H9 (cell line): ENCODE results near the gene LGALS12. TPM values are rescaled to one million over a fixed set of nuclear protein-coding genes. Genes with fewer than 3 reads are reported as not detected.

ENCODE experiments used
- DNase-seq: peaks from one replicate; pipeline ENCODE4 v3.0.0-alpha.2; 2017
- H2AFZ ChIP-seq: one replicate; pipeline ENCODE4 v1.6.1; 2013; ENCODE audit warnings: mild to moderate bottlenecking, low read length, control low read depth, moderate library complexity
- H2AK5ac ChIP-seq: 2 replicates; pipeline ENCODE4 v1.6.1; 2013; ENCODE audit warnings: low read length, control low read depth, mixed read lengths; ENCODE audit not compliant: insufficient read length
- H2BK120ac ChIP-seq: one replicate; pipeline ENCODE4 v1.6.1; 2013; ENCODE audit warnings: low read depth, mild to moderate bottlenecking, low read length, control low read depth, inconsistent platforms; ENCODE audit not compliant: poor library complexity, severe bottlenecking
- H2BK12ac ChIP-seq: 2 replicates; pipeline ENCODE4 v1.6.1; 2013; ENCODE audit warnings: low read length, control low read depth, mixed read lengths, low read depth; ENCODE audit not compliant: insufficient read length
- H2BK15ac ChIP-seq: 2 replicates; pipeline ENCODE4 v1.6.1; 2013; ENCODE audit warnings: low read depth, low read length, control low read depth
- H2BK20ac ChIP-seq: one replicate; pipeline ENCODE4 v1.6.1; 2013; ENCODE audit warnings: low read depth, mild to moderate bottlenecking, low read length, control low read depth, inconsistent platforms; ENCODE audit not compliant: poor library complexity, severe bottlenecking
- H2BK5ac ChIP-seq: 2 replicates; pipeline ENCODE4 v1.6.1; 2013; ENCODE audit warnings: low read length, control low read depth, mixed read lengths; ENCODE audit not compliant: insufficient read length
- H3K14ac ChIP-seq: 2 replicates; pipeline ENCODE4 v1.6.1; 2013; ENCODE audit warnings: low read length, control low read depth; ENCODE audit not compliant: insufficient read depth
- H3K18ac ChIP-seq: 2 replicates; pipeline ENCODE4 v1.6.1; 2013; ENCODE audit warnings: low read depth, mild to moderate bottlenecking, mixed read lengths, low read length, control low read depth; ENCODE audit not compliant: insufficient read length
- H3K23ac ChIP-seq: 2 replicates; pipeline ENCODE4 v1.6.1; 2013; ENCODE audit warnings: low read length, control low read depth, mixed read lengths, low read depth; ENCODE audit not compliant: insufficient read length
- H3K23me2 ChIP-seq: 2 replicates; pipeline ENCODE4 v1.6.1; 2013; ENCODE audit warnings: low read depth, mild to moderate bottlenecking, mixed read lengths, low read length, control low read depth; ENCODE audit not compliant: insufficient read length, poor library complexity, severe bottlenecking
- H3K27ac ChIP-seq: 2 replicates; pipeline ENCODE4 v1.5.1; 2013; ENCODE audit warnings: low read length, control low read depth, mixed read lengths, low read depth; ENCODE audit not compliant: insufficient read length
- H3K27me3 ChIP-seq: 2 replicates; pipeline ENCODE4 v1.6.1; 2013; ENCODE audit warnings: low read length, control low read depth, inconsistent platforms; ENCODE audit not compliant: insufficient read depth
- H3K4ac ChIP-seq: 2 replicates; pipeline ENCODE4 v1.6.1; 2013; ENCODE audit warnings: low read depth, mild to moderate bottlenecking, control low read depth, inconsistent platforms, low read length, moderate library complexity
- H3K4me1 ChIP-seq: 2 replicates; pipeline ENCODE4 v1.6.1; 2013; ENCODE audit warnings: low read length, control low read depth, inconsistent platforms; ENCODE audit not compliant: insufficient read depth
- H3K4me2 ChIP-seq: 2 replicates; pipeline ENCODE4 v1.6.1; 2013; ENCODE audit warnings: low read length, control low read depth, mixed read lengths; ENCODE audit not compliant: insufficient read length, insufficient read depth
- H3K56ac ChIP-seq: 2 replicates; pipeline ENCODE4 v1.6.1; 2013; ENCODE audit warnings: low read depth, mild to moderate bottlenecking, mixed read lengths, low read length, control low read depth; ENCODE audit not compliant: insufficient read length
- H3K79me1 ChIP-seq: 2 replicates; pipeline ENCODE4 v1.6.1; 2013; ENCODE audit warnings: low read depth, mild to moderate bottlenecking, moderate library complexity, low read length, control low read depth, inconsistent platforms; ENCODE audit not compliant: insufficient read depth, poor library complexity, severe bottlenecking
- H3K79me2 ChIP-seq: 2 replicates; pipeline ENCODE4 v1.6.1; 2013; ENCODE audit warnings: low read length, control low read depth, inconsistent platforms; ENCODE audit not compliant: insufficient read depth
- H3K9ac ChIP-seq: 2 replicates; pipeline ENCODE4 v1.6.1; 2013; ENCODE audit warnings: low read length, control low read depth, mixed read lengths; ENCODE audit not compliant: insufficient read length; ENCODE audit errors: extremely low read depth
- H3K9me3 ChIP-seq: one replicate; pipeline ENCODE4 v1.6.1; 2013; ENCODE audit warnings: low read depth, low read length, inconsistent platforms; ENCODE audit not compliant: control insufficient read depth
- H3T11ph ChIP-seq: one replicate; pipeline ENCODE4 v1.6.1; 2013; ENCODE audit warnings: mild to moderate bottlenecking, low read length, control low read depth, inconsistent platforms
- H4K20me1 ChIP-seq: one replicate; pipeline ENCODE4 v1.6.1; 2013; ENCODE audit not compliant: control insufficient read depth, insufficient read length, insufficient read depth
- H4K5ac ChIP-seq: 2 replicates; pipeline ENCODE4 v1.6.1; 2013; ENCODE audit warnings: low read depth, mild to moderate bottlenecking, mixed read lengths, low read length, control low read depth; ENCODE audit not compliant: insufficient read length
- H4K8ac ChIP-seq: replicated peaks from 2 replicates; pipeline ENCODE4 v1.6.1; 2013; ENCODE audit warnings: low read length, control low read depth, mixed read lengths, low read depth; ENCODE audit not compliant: insufficient read length
- H4K91ac ChIP-seq: 2 replicates; pipeline ENCODE4 v1.6.1; 2013; ENCODE audit warnings: low read depth, mild to moderate bottlenecking, moderate library complexity, mixed read lengths, low read length, control low read depth; ENCODE audit not compliant: insufficient read length
- H3K27ac Mint-ChIP-seq, 3 experiments: 2 replicates in 2 of 3; 3 replicates in 1 of 3; pipeline ENCODE4 v1.8.0; 2020 to 2021; ENCODE audit warnings: mixed read lengths in 3 of 3, mild to moderate bottlenecking in 1 of 3, moderate library complexity in 1 of 3
- H3K27me3 Mint-ChIP-seq: 2 replicates; pipeline ENCODE4 v1.8.0; 2021; ENCODE audit warnings: low read depth, mild to moderate bottlenecking, moderate library complexity, mixed read lengths
- H3K36me3 Mint-ChIP-seq, 3 experiments: 2 replicates in 2 of 3; 3 replicates in 1 of 3; pipeline ENCODE4 v1.8.0; 2020 to 2021; ENCODE audit warnings: low read depth in 3 of 3, mixed read lengths in 3 of 3; ENCODE audit not compliant: insufficient read depth in 1 of 3
- H3K4me1 Mint-ChIP-seq, 2 experiments: 2 replicates each; pipeline ENCODE4 v1.8.0; 2020; ENCODE audit warnings: mixed read lengths in 2 of 2
- H3K4me3 Mint-ChIP-seq, 2 experiments: 2 replicates in 1 of 2; 3 replicates in 1 of 2; pipeline ENCODE4 v1.8.0; 2020 to 2021; ENCODE audit warnings: mild to moderate bottlenecking in 2 of 2, mixed read lengths in 2 of 2, moderate library complexity in 1 of 2
- H3K9me3 Mint-ChIP-seq, 2 experiments: 2 replicates in 1 of 2; 3 replicates in 1 of 2; pipeline ENCODE4 v1.8.0; 2020; ENCODE audit warnings: mild to moderate bottlenecking in 2 of 2, mixed read lengths in 2 of 2, moderate library complexity in 1 of 2
- CTCF ChIP-seq: fragments of 200-600 bp; sonication (generic); conservative IDR thresholded peaks from 3 replicates; pipeline ENCODE4 v1.8.0; 2021; ENCODE audit warnings: antibody characterized with exemption, mild to moderate bottlenecking
- WGBS: extraction: QIAGEN DNeasy Blood & Tissue Kit; methylation state at CpG from one replicate; pipeline ENCODE4 v1.1.7; 2013; ENCODE audit warnings: missing lambda C conversion rate, low lambda C conversion rate, mixed read lengths; ENCODE audit not compliant: insufficient read length; ENCODE audit errors: extremely low coverage; 5-methylcytosine and 5-hydroxymethylcytosine counted together
- total RNA-seq: library from RNA; stranded (reverse); gene quantifications from 2 replicates; pipeline ENCODE4 v1.2.1, GENCODE V29; 2021

LGALS12 gene
- total RNA-seq, 1 experiment from 2014 or later, result 1.9 TPM

GRCh38 chr11:63489879-63490278, 16.0 kb upstream of the LGALS12 start:
- peak; percentile 64 for DNase-seq
- Histone ChIP-seq H4K20me1 (no peaks in the 10 kb centered on the region), H2AFZ (no peak overlapping the region)

More at GRCh38 chr11:63489879-63490278, 16.0 kb upstream of the LGALS12 start:
- Histone ChIP-seq H3K4me2 (peak overlapping the region; percentile 34), H3K79me1 (no peaks in the 10 kb centered on the region), H3K4ac (no peak overlapping the region), H3K9me3 (peaks cover 5% of the 10 kb centered on the region), H4K91ac (no peak overlapping the region), H3K23ac (no peak overlapping the region), H2BK12ac (no peak overlapping the region), H3K56ac (no peak overlapping the region), H3K27me3 (0 out of 2 replicates have a peak, but pooled peaks cover 2% of the 10 kb centered on the region), H2BK20ac (no peak overlapping the region), H3K14ac (no peak overlapping the region), H2BK15ac (no peak overlapping the region), H3K27ac (no peak overlapping the region), H4K8ac (no peak overlapping the region), H3T11ph (no peak overlapping the region), H2BK120ac (no peak overlapping the region), H3K4me1 (0 out of 2 replicates have a peak, but pooled peaks cover 2% of the 10 kb centered on the region), H4K5ac (no peak overlapping the region), H3K23me2 (peaks cover 18% of the 10 kb centered on the region), H3K9ac (no peak overlapping the region), H3K79me2 (no peaks in the 10 kb centered on the region), H2BK5ac (no peak overlapping the region), H2AK5ac (no peak overlapping the region), H3K18ac (no peak overlapping the region)
- H3K36me3 Mint-ChIP-seq, result peaks cover 2 to 38% (median 23%) of the 10 kb centered on the region in 3 experiments; a peak in 6 of 7 replicates
- H3K4me3 Mint-ChIP-seq, result peak overlapping the region; percentile 71 to 77; a peak in 4 of 5 replicates
- H3K9me3 Mint-ChIP-seq, result peaks cover 23 to 35% of the 10 kb centered on the region in 2 experiments
- peaks cover 2% of the 10 kb centered on the region for H3K27me3 Mint-ChIP-seq
- H3K27ac Mint-ChIP-seq, result peak overlapping the region in 2 of 3 experiments; percentile 40 to 62; a peak in 4 of 7 replicates
- no CpG with 5 or more reads among the region's 3 CpGs for WGBS
- peak; percentile 48 for TF ChIP-seq CTCF
- peaks cover 33 to 41% of the 10 kb centered on the region in 2 experiments for H3K4me1 Mint-ChIP-seq
